ENCODE measurements around the gene DYNLT2B. TPM values are rescaled to one million over a fixed set of nuclear protein-coding genes. Genes with fewer than 3 reads are reported as not detected.
"Not testable (repeated sequence)": the region's sequence is repeated elsewhere in the genome, so short reads cannot be mapped to it uniquely, and the experiment has no call there.

Gene DYNLT2B
- total RNA-seq, 1 donor from 2014 or later, result 29.9 TPM

DNA sequence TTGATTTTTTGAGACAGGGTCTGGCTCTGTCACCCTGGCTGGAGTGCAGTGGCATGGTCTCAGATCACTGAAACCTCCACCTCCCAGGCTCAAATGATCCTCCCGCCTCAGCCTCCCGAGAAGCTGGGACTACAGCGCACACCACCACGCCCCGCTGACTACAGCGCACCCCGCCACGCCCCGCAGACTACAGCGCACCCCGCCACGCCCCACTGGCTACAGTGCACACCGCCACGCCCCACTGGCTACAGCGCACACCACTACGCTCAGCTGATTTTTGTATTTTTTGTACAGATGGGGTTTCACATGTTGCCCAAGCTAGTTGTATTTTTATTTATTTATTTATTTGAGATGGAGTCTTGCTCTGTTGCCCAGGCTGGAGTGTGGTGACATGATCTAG is 66.1 kb downstream of the DYNLT2B start:
- Histone ChIP-seq H3K79me2 (ENCODE audit: low read depth) (no peaks in the 10 kb centered on the region), H3K27me3 (no peaks in the 10 kb centered on the region), H3K27ac (no peak overlapping the region), H3K4me2 (no peak overlapping the region), H3K4me3 (no peak overlapping the region), H3K4me1 (no peaks in the 10 kb centered on the region), H4K20me1 (ENCODE audit: low read depth) (no peaks in the 10 kb centered on the region), H3K9ac (no peak overlapping the region), H3K36me3 (no peaks in the 10 kb centered on the region), H2AFZ (replicated peaks) (no peak overlapping the region), H3K9me3 (ENCODE audit: low read depth) (no peaks in the 10 kb centered on the region), H3F3A (ENCODE audit: low read depth) (peaks cover 19% of the 10 kb centered on the region)
- no peaks in the 10 kb centered on the region for H3K4me1 Mint-ChIP-seq
- H3K27ac Mint-ChIP-seq, result no peak overlapping the region
- no peak for DNase-seq (ENCODE audit: low spot score)
- H3K4me3 Mint-ChIP-seq, result no peak overlapping the region
- H3K9me3 Mint-ChIP-seq, result no peaks in the 10 kb centered on the region
- TF ChIP-seq, protein P1, sequence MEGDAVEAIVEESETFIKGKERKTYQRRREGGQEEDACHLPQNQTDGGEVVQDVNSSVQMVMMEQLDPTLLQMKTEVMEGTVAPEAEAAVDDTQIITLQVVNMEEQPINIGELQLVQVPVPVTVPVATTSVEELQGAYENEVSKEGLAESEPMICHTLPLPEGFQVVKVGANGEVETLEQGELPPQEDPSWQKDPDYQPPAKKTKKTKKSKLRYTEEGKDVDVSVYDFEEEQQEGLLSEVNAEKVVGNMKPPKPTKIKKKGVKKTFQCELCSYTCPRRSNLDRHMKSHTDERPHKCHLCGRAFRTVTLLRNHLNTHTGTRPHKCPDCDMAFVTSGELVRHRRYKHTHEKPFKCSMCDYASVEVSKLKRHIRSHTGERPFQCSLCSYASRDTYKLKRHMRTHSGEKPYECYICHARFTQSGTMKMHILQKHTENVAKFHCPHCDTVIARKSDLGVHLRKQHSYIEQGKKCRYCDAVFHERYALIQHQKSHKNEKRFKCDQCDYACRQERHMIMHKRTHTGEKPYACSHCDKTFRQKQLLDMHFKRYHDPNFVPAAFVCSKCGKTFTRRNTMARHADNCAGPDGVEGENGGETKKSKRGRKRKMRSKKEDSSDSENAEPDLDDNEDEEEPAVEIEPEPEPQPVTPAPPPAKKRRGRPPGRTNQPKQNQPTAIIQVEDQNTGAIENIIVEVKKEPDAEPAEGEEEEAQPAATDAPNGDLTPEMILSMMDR (IDR thresholded peaks at IDR 0.05), result no peak
- TF ChIP-seq EZH2phosphoT487 (IDR thresholded peaks at IDR 0.05), result no peak
- no peak for TF ChIP-seq EZH2 (IDR thresholded peaks at IDR 0.05)
- peaks cover 2% of the 10 kb centered on the region for H3K27me3 Mint-ChIP-seq (ENCODE audit: insufficient read depth, low read depth)
- H3K36me3 Mint-ChIP-seq, result peaks cover 8% of the 10 kb centered on the region

GRCh38 chr3:196246612-196247308 is 71.3 kb downstream of the DYNLT2B start:
- Histone ChIP-seq H3K79me2 (ENCODE audit: low read depth) (no peaks in the 10 kb centered on the region), H3K27ac (no peak overlapping the region), H3K9me3 (ENCODE audit: low read depth) (no peaks in the 10 kb centered on the region), H2AFZ (replicated peaks) (no peak overlapping the region), H3K36me3 (no peaks in the 10 kb centered on the region), H3K4me3 (no peak overlapping the region), H3K4me2 (no peak overlapping the region), H4K20me1 (ENCODE audit: low read depth) (no peaks in the 10 kb centered on the region), H3K4me1 (no peaks in the 10 kb centered on the region), H3F3A (ENCODE audit: low read depth) (no peaks in the 10 kb centered on the region), H3K9ac (no peak overlapping the region), H3K27me3 (no peaks in the 10 kb centered on the region)
- Mint-ChIP-seq H3K36me3 (peaks cover 27% of the 10 kb centered on the region), H3K27me3 (ENCODE audit: insufficient read depth, low read depth) (peaks cover under 1% of the 10 kb centered on the region), H3K4me3 (no peak overlapping the region), H3K27ac (no peak overlapping the region), H3K9me3 (peaks cover 3% of the 10 kb centered on the region), H3K4me1 (peaks cover 3% of the 10 kb centered on the region)
- TF ChIP-seq, protein P1 (IDR thresholded peaks at IDR 0.05), result no peak
- TF ChIP-seq EZH2 (IDR thresholded peaks at IDR 0.05) (no peak), EZH2phosphoT487 (IDR thresholded peaks at IDR 0.05) (no peak)
- DNase-seq (ENCODE audit: low spot score), result no peak

GRCh38 chr3:196244166-196244565 is 73.9 kb downstream of the DYNLT2B start:
- DNase-seq (ENCODE audit: low spot score); H3K27me3 Mint-ChIP-seq (ENCODE audit: insufficient read depth, low read depth); H3K4me1 Mint-ChIP-seq; H3K4me1 ChIP-seq; H3K4me3 Mint-ChIP-seq; H3K79me2 ChIP-seq (ENCODE audit: low read depth); H3K36me3 ChIP-seq; H3K4me3 ChIP-seq; H3K4me2 ChIP-seq; H3F3A ChIP-seq (ENCODE audit: low read depth); H2AFZ ChIP-seq (replicated peaks); H3K9ac ChIP-seq; H3K27ac Mint-ChIP-seq; H4K20me1 ChIP-seq (ENCODE audit: low read depth); H3K27me3 ChIP-seq; H3K9me3 Mint-ChIP-seq; H3K9me3 ChIP-seq (ENCODE audit: low read depth); H3K27ac ChIP-seq: not testable (repeated sequence)
- peaks cover 24% of the 10 kb centered on the region for H3K36me3 Mint-ChIP-seq

DNA sequence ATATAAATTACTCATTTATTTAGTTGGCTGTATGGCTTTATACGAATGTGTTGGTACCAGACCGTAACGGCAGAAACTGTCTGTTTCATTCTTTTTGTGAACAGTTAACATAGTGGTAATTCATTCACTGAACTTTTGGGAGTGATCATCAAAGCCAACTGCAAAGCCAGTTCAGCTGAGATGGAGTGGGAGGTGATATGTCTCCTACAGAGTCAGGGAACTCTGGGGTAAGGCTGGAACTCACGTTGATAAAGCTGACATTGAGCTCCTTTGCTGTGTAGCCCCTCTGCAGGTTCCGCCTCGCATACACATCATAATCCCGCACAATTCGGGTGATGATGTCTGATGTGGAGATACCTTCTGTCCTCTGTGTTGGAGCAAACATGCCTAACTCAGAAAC is 76.3 kb downstream of the DYNLT2B start:
- Histone ChIP-seq H3K36me3 (no peaks in the 10 kb centered on the region), H3K27ac (no peak overlapping the region), H3K4me3 (no peak overlapping the region), H3K27me3 (no peaks in the 10 kb centered on the region), H3K4me1 (no peaks in the 10 kb centered on the region), H2AFZ (replicated peaks) (no peak overlapping the region), H3K9me3 (ENCODE audit: low read depth) (no peaks in the 10 kb centered on the region), H3K4me2 (no peak overlapping the region), H3F3A (ENCODE audit: low read depth) (no peaks in the 10 kb centered on the region), H3K9ac (no peak overlapping the region), H4K20me1 (ENCODE audit: low read depth) (no peaks in the 10 kb centered on the region), H3K79me2 (ENCODE audit: low read depth) (no peaks in the 10 kb centered on the region)
- H3K9me3 Mint-ChIP-seq, result peaks cover 3% of the 10 kb centered on the region
- H3K27me3 Mint-ChIP-seq (ENCODE audit: insufficient read depth, low read depth), result no peaks in the 10 kb centered on the region
- H3K36me3 Mint-ChIP-seq, result peaks cover 28% of the 10 kb centered on the region
- H3K4me3 Mint-ChIP-seq, result no peak overlapping the region
- no peak for DNase-seq (ENCODE audit: low spot score)
- TF ChIP-seq, protein P1 (IDR thresholded peaks at IDR 0.05), result no peak
- no peak for TF ChIP-seq EZH2 (IDR thresholded peaks at IDR 0.05)
- no peak overlapping the region for H3K27ac Mint-ChIP-seq
- peaks cover 3% of the 10 kb centered on the region for H3K4me1 Mint-ChIP-seq

Measured in neural progenitor cell (in vitro differentiated cells).